Measurements from ENCODE around the gene METTL9. TPM values are rescaled to one million over a fixed set of nuclear protein-coding genes. Genes with fewer than 3 reads are reported as not detected.

The METTL9 gene
- total RNA-seq, 1 experiment from 2014 or later = 50.7 TPM

GRCh38 chr16:21704733-21705132, 105.4 kb downstream of the METTL9 start:
- ChIA-PET CTCF (no interaction called here), POLR2A (no interaction called here)
- Mint-ChIP-seq H3K27me3 (ENCODE audit: insufficient read depth, unreplicated experiment) (no peaks in the 10 kb centered on the region), H3K36me3 (ENCODE audit: insufficient read depth, unreplicated experiment) (no peaks in the 10 kb centered on the region), H3K9me3 (ENCODE audit: unreplicated experiment) (no peaks in the 10 kb centered on the region), H3K4me1 (ENCODE audit: low read depth, unreplicated experiment) (no peaks in the 10 kb centered on the region), H3K4me3 (ENCODE audit: unreplicated experiment) (no peak overlapping the region), H3K27ac (ENCODE audit: unreplicated experiment) (no peak overlapping the region)
- intact Hi-C loops (cut with micrococcal nuclease; ENCODE audit: unreplicated experiment) = no loop called here
- no peaks in the 10 kb centered on the region for H3K27me3 ChIP-seq (replicated peaks; ENCODE audit: control insufficient read depth, insufficient read depth, low read length)
- no peak for TF ChIP-seq CTCF (IDR thresholded peaks at IDR 0.05; ENCODE audit: insufficient read depth in 1 of 2, low read depth in 1 of 2, low read length in 1 of 2, severe bottlenecking in 1 of 2, unreplicated experiment in 1 of 2)
- no peaks in the 10 kb centered on the region for H3K9me3 ChIP-seq
- H3K4me1 ChIP-seq = no peaks in the 10 kb centered on the region
- no peak overlapping the region for H3K4me3 ChIP-seq (ENCODE audit: low read depth, low read length)
- no peaks in the 10 kb centered on the region for H3K36me3 ChIP-seq (ENCODE audit: control insufficient read depth, insufficient read depth, low read length)
- BruUV-seq (replicated peaks) = no TSS peak
- no peak for DNase-seq

Other genes with a start within 250 kb of the METTL9 start
- gene IGSF6, start 53.0 kb downstream of the METTL9 start, total RNA-seq (2022) = not detected in 2 replicates
- not detected in 2 replicates for gene OTOA, start 64.4 kb downstream of the METTL9 start, total RNA-seq (2022)

Data from Caco-2 (cell line).